HG03159 (cell line): ENCODE results near the gene ANKRD16.
A peak's percentile ranks its signal among the peaks of the same experiment; 100 is the strongest.
"Not testable (repeated sequence)": the region's sequence is repeated elsewhere in the genome, so short reads cannot be mapped to it uniquely, and the experiment has no call there.

Experiments used
- ATAC-seq: cut with Tn5 transposase; IDR thresholded peaks from one replicate; pipeline ENCODE4 v1.9.1; 2021; ENCODE audit warnings: mild to moderate bottlenecking, moderate library complexity; ENCODE audit not compliant: unreplicated experiment

ANKRD16 gene

DNA sequence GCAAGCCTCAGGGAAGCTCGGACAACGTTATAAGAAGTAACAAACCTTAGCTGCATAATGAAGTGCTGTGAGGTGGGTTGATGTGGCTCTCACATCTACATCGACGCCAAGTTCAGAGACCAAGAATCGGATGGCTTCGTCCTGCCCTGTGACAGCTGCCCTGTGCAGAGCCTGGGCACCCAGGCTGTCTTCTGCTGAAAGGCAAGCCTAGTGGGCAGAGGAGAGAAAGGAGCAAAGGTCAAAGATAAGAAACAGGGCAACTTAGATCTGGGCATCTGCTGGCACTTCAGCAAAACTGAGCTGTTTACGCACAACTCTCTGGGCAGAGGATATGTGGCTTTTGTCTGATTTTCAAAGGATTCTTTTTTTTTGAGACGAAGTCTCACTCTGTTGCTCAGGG is 6.7 kb downstream of the ANKRD16 start:
- no peak for ATAC-seq

DNA sequence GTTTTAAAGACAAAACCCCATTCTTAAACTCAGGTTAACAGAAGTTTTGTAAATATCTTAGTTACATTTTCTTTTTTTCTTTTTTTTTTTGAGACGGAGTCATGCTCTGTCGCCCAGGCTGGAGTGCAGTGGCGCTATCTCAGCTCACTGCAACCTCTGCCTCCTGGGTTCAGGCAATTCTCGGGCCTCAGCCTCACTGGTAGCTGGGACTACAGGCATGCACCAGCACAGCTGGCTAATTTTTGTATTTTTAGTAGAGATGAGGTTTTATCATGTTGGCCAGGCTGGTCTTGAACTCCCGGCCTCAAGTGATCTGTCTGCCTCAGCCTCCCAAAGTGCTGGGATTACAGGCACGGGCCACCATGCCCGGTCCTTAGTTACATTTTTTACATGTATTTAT is 12.7 kb downstream of the ANKRD16 start:
- not testable (repeated sequence) for ATAC-seq

DNA sequence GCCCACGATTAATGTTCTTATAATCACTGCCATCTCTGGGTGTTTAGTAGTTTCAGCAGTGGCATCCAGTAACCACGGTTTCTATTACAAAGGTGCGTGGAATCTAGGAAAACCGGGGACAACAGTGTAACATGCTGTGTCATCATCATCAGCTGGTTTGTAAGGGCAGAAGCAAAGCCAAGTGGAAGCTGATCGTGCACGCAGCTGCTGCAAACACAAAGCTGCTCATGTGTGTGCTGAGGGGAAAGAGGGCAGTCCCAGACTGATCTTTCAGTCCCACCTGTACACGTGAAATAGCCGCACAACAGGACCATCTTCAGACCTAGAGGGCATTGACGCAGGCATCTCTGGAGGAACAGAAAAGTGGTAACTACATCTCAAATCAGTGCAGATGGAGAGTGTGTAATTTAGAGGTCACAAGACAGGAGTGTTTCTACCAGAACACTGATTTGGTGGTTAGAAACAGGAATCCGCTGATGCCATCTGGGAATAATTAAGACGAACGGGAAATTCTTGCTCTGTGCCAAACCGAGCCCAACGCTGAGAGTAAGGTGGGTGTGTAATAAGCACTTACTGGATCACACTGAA is 13.4 kb downstream of the ANKRD16 start:
- ATAC-seq, result no peak

- ATAC-seq, result peak; percentile 88
These were observed 16.1 kb downstream of the ANKRD16 start for GRCh38 chr10:5873515-5873995.

DNA sequence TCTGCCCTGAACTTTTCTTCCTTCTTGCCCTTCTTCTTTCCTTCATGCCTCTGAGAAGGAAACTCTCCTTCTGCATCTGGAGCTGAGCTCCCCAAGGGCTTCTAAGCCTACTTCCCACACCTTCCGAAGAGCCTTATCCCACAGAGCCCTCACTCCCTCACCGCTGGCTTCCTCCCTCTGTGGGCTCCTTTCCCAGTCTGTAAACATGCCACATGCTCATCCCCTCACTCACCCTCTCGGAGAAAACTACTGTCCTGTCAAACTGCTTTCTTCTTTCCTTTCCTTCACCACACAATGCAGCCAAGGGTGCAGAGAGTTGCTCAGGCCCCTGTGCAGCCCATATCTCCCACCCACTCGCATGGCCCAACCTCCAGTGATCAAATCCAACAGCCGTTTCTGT is 18.1 kb downstream of the ANKRD16 start:
- no peak for ATAC-seq

- ATAC-seq, result no peak
These were observed 20.5 kb downstream of the ANKRD16 start for GRCh38 chr10:5869156-5869555.

- not testable (repeated sequence) for ATAC-seq
These were observed 21.3 kb downstream of the ANKRD16 start for GRCh38 chr10:5868383-5868782.

DNA sequence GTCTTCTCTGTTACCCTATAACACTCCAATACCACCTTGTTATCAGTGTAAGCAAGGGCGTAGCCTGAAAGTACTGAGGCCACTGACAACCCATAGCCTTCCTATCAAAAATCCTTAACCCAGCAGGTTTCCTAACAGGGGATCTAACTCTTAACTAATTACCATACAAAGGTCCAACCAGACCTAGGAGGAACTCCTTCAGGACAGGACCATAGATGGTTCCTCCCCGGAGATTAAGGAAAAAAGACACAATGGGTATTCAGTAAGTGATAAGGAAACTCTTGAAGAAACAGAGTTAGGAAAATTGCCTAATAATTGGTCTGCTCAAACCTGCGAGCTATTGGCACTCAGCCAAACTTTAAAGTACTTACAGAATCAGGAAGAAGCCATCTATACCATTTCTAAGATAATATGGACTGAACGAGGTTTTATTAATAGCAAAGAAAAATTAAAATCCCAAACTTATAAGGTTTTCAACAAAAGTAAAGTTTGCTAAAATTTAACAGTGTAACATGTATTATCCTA is 22.5 kb downstream of the ANKRD16 start:
- not testable (repeated sequence) for ATAC-seq

GRCh38 chr10:5866451-5867081 is 23.1 kb downstream of the ANKRD16 start:
- ATAC-seq, result not testable (repeated sequence)

- ATAC-seq, result not testable (repeated sequence)
These were observed 26.6 kb downstream of the ANKRD16 start for GRCh38 chr10:5862981-5863685.

- ATAC-seq, result peak; percentile 89
These were observed 27.2 kb downstream of the ANKRD16 start for GRCh38 chr10:5862360-5862961.

- ATAC-seq, result no peak
These were observed 29.6 kb downstream of the ANKRD16 start for GRCh38 chr10:5860066-5860465.

- ATAC-seq, result no peak
These were observed 30.9 kb downstream of the ANKRD16 start for GRCh38 chr10:5858811-5859210.

GRCh38 chr10:5856701-5857004 is 33.0 kb downstream of the ANKRD16 start:
- no peak for ATAC-seq

- no peak for ATAC-seq
These were observed 33.6 kb downstream of the ANKRD16 start for GRCh38 chr10:5855979-5856700.

- ATAC-seq, result no peak
These were observed 35.6 kb downstream of the ANKRD16 start for GRCh38 chr10:5854131-5854475.

DNA sequence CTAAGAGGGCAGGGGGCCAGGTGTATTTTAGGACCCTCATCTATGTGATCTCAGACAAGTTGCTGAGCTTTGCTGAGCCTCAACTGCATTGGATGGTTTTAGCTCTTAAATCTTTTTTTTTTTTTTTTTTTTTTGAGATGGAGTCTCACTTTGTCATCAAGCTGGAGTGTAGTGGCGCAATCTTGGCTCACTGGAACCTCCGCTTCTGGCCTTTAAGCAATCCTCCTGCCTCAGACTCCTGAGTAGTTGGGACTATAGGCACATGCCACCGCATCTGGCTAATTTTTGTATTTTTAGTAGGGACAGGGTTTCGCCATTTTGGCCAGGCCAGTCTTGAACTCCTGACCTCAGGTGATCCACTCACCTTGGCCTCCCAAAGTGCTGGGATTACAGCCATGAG is 43.0 kb downstream of the ANKRD16 start:
- ATAC-seq, result not testable (repeated sequence)

- ATAC-seq, result no peak
These were observed 45.2 kb downstream of the ANKRD16 start for GRCh38 chr10:5844345-5845055.

DNA sequence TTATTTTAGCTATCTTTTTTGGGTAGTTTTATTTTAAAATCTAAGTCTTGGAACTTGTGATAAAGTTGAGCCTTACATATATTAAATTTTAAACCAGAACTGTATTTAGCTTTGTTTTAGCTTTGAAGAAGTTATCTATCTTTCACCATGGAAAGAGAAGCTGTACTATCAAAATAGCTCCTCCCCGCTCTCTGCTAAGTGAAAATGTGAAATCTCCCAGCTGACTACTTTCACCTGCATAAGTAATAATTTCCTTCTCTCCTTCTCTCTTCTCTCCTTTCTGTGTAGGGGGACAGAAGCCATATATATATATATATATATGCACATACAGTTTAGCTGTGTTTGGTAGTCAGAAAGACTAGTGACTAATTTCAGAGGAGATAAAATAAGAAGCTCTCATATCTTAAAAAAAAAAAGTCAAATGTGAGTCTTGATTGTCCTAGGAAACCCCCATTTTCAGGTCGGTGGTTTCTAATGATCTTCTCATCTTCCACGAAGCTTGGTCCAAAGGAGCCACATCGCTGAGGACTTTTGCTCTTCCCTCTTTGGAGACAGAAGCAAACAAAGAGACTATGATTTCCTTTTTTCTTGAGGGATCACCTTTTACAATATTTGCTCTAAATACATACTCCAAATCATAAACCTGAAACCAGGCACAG is 45.9 kb downstream of the ANKRD16 start:
- no peak for ATAC-seq

GRCh38 chr10:5841965-5842364 is 47.7 kb downstream of the ANKRD16 start:
- no peak for ATAC-seq
